Hepatocyte (in vitro differentiated cells): Measurements from ENCODE around the gene CPTP. TPM values are rescaled to one million over a fixed set of nuclear protein-coding genes. Genes with fewer than 3 reads are reported as not detected.

Source experiments
- DNase-seq: peaks from one replicate; pipeline ENCODE4 v3.0.0-alpha.2; 2016; ENCODE audit warnings: low spot score
- H2AFZ ChIP-seq: fragments of 200-600 bp; sonication (generic); 2 replicates; pipeline ENCODE4 v1.6.0; 2016; ENCODE audit warnings: antibody characterized with exemption, mild to moderate bottlenecking
- H3K27ac ChIP-seq: fragments of 200-600 bp; sonication (generic); 2 replicates; pipeline ENCODE4 v1.5.1; 2016; ENCODE audit warnings: mild to moderate bottlenecking
- H3K27me3 ChIP-seq: fragments of 200-600 bp; sonication (generic); 2 replicates; pipeline ENCODE4 v1.6.1; 2016
- H3K36me3 ChIP-seq: fragments of 200-600 bp; sonication (generic); replicated peaks from 2 replicates; pipeline ENCODE4 v1.5.1; 2016; ENCODE audit warnings: low read depth; ENCODE audit not compliant: insufficient read depth
- H3K4me1 ChIP-seq: fragments of 200-600 bp; sonication (generic); 2 replicates; pipeline ENCODE4 v1.5.1; 2016; ENCODE audit warnings: mild to moderate bottlenecking, moderate library complexity; ENCODE audit not compliant: insufficient read depth
- H3K4me2 ChIP-seq: fragments of 200-600 bp; sonication (generic); 2 replicates; pipeline ENCODE4 v1.6.0; 2016
- H3K4me3 ChIP-seq: fragments of 200-600 bp; sonication (generic); 2 replicates; pipeline ENCODE4 v1.5.1; 2016; ENCODE audit warnings: mild to moderate bottlenecking
- H3K79me2 ChIP-seq: fragments of 200-600 bp; sonication (generic); 2 replicates; pipeline ENCODE4 v1.6.0; 2017; ENCODE audit warnings: mild to moderate bottlenecking
- H3K9me2 ChIP-seq: fragments of 200-600 bp; sonication (generic); replicated peaks from 2 replicates; pipeline ENCODE4 v1.6.0; 2017; ENCODE audit warnings: mild to moderate bottlenecking; ENCODE audit not compliant: insufficient read depth
- H3K9me3 ChIP-seq: fragments of 200-600 bp; sonication (generic); 2 replicates; pipeline ENCODE4 v1.5.1; 2016; ENCODE audit warnings: low read depth, mild to moderate bottlenecking
- H4K20me1 ChIP-seq: fragments of 200-600 bp; sonication (generic); 2 replicates; pipeline ENCODE4 v1.6.0; 2016; ENCODE audit warnings: mild to moderate bottlenecking; ENCODE audit not compliant: insufficient read depth, poor library complexity, severe bottlenecking
- EZH2 ChIP-seq: fragments of 200-600 bp; sonication (generic); IDR thresholded peaks from 2 replicates; pipeline ENCODE4 v1.6.1; 2016; ENCODE audit warnings: antibody characterized with exemption, mild to moderate bottlenecking, borderline replicate concordance
- EZH2phosphoT487 ChIP-seq: fragments of 200-600 bp; sonication (generic); IDR thresholded peaks from one replicate; pipeline ENCODE4 v1.6.1; 2018; ENCODE audit warnings: antibody characterized with exemption, mild to moderate bottlenecking, low read depth, moderate library complexity; ENCODE audit not compliant: unreplicated experiment, severe bottlenecking
- whole genome bisulfite sequencing: methylation state at CpG from one replicate; pipeline ENCODE4 v1.1.6; 2016; ENCODE audit warnings: low lambda C conversion rate; ENCODE audit errors: missing lambda C conversion rate; 5-methylcytosine and 5-hydroxymethylcytosine counted together
- polyA plus RNA-seq: library from polyadenylated mRNA; unstranded; fragments of >200 nt; fragmentation: Nextera tagmentation; extraction: Ambion mirVana; gene quantifications from 2 replicates; pipeline ENCODE4 v1.2.1, GENCODE V29; 2016
- total RNA-seq: library from RNA; depleted of rRNA; stranded (reverse); fragments of >200 nt; gene quantifications from 2 replicates; pipeline ENCODE4 v1.2.3, GENCODE V29; 2014
- TF ChIP-seq, protein P1 (sequence below): fragments of 200-600 bp; sonication (generic); IDR thresholded peaks from 2 replicates; pipeline ENCODE4 v1.5.1; 2016; ENCODE audit warnings: antibody characterized with exemption, mild to moderate bottlenecking; ENCODE audit not compliant: poor library complexity

Gene CPTP
- total and polyA plus RNA-seq, 2 experiments from 2014 or later = 12.8 to 45.6 TPM

DNA sequence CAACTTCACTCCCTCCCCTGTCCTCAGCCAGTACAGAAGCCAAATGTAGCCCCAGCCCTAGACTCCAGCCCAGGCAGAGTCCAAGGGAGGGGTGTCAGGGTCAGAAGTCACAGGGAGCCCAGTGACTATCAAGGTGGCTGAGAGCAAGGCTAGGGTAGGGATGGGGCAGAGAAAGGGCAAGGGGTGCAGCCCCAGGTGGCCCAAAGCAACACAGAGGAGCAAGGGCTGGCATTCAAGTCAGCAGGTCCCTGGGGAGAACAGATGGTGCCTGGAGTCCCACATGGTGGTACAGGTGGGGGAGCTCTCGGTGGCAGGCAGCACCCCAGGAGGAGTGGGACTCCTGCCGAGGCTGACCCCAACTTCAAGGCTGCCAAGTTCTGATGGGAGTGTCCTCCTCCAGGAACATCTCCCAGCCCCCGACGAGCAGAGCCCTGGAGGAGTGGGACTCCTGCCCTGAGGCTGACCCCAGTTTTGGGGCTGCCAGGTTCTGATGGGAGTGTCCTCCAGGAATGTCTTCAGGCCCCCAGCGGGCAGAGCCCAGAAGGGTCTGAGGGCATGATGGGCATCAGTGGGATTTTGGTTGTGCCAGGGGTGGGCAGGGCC lies 28.3 kb downstream of the CPTP start:
- Histone ChIP-seq H3K9me3 (no peaks in the 10 kb centered on the region), H3K9me2 (no peaks in the 10 kb centered on the region), H3K4me1 (peaks cover 34% of the 10 kb centered on the region), H3K79me2 (peaks cover 48% of the 10 kb centered on the region), H3K36me3 (no peaks in the 10 kb centered on the region), H3K27me3 (no peaks in the 10 kb centered on the region), H3K4me2 (no peak overlapping the region), H4K20me1 (peaks cover 18% of the 10 kb centered on the region), H2AFZ (no peak overlapping the region), H3K27ac (peak overlapping the region; percentile 20), H3K4me3 (no peak overlapping the region)
- DNase-seq = no peak
- TF ChIP-seq, protein P1, sequence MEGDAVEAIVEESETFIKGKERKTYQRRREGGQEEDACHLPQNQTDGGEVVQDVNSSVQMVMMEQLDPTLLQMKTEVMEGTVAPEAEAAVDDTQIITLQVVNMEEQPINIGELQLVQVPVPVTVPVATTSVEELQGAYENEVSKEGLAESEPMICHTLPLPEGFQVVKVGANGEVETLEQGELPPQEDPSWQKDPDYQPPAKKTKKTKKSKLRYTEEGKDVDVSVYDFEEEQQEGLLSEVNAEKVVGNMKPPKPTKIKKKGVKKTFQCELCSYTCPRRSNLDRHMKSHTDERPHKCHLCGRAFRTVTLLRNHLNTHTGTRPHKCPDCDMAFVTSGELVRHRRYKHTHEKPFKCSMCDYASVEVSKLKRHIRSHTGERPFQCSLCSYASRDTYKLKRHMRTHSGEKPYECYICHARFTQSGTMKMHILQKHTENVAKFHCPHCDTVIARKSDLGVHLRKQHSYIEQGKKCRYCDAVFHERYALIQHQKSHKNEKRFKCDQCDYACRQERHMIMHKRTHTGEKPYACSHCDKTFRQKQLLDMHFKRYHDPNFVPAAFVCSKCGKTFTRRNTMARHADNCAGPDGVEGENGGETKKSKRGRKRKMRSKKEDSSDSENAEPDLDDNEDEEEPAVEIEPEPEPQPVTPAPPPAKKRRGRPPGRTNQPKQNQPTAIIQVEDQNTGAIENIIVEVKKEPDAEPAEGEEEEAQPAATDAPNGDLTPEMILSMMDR = no peak
- no peak for TF ChIP-seq EZH2
- no peak for TF ChIP-seq EZH2phosphoT487
- WGBS = 44% methylated on average over 3 of the region's 5 CpGs

DNA sequence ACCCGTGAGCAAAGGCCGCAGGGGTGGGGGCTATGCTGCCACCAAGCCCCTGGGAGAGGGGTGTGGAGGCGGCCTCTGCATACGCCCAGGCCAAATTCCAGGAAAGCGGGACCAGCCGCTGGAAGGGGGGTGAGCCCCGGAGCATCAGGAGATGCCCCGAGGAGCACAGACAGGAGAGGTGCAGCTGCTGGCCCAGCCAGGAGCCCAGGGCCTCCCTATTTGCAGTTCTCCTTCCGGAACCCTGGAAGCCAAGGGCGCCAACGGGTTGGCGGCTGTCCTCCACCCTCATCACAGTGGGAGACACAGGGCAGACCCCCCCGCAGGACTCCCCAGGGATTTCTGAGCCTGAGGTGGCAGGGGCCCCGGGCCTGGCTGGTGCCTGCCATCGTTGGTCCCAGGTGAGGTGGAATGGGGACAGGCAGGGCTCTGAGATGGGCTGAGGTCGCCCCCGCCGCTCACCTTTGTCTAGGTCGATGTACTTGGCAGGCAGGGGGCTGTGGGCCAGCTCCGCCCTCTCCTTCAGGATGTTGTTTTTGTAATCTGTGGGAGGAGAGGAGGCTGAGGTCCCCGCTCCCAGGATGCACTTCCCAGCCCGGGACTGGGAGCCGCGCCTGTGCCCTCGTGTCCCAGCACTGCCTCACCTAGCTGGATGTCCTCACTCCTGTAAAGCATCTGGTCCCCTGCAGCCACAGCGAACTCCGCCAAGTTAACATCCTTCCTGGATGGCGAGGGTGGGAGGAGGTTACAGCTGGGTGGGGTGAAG lies 29.0 kb downstream of the CPTP start:
- TF ChIP-seq, protein P1 = no peak
- no peak for TF ChIP-seq EZH2phosphoT487
- no peak for TF ChIP-seq EZH2
- peaks cover 29% of the 10 kb centered on the region for H3K4me1 ChIP-seq
- H4K20me1 ChIP-seq = peaks cover 16% of the 10 kb centered on the region
- no peak overlapping the region for H3K4me3 ChIP-seq
- no peaks in the 10 kb centered on the region for H3K36me3 ChIP-seq
- no peaks in the 10 kb centered on the region for H3K9me2 ChIP-seq
- H2AFZ ChIP-seq = no peak overlapping the region
- H3K4me2 ChIP-seq = no peak overlapping the region
- 72% methylated on average over 22 of the region's 28 CpGs for WGBS
- H3K27me3 ChIP-seq = no peaks in the 10 kb centered on the region
- H3K27ac ChIP-seq = no peak overlapping the region
- DNase-seq = no peak
- H3K79me2 ChIP-seq = peaks cover 44% of the 10 kb centered on the region
- no peaks in the 10 kb centered on the region for H3K9me3 ChIP-seq

DNA sequence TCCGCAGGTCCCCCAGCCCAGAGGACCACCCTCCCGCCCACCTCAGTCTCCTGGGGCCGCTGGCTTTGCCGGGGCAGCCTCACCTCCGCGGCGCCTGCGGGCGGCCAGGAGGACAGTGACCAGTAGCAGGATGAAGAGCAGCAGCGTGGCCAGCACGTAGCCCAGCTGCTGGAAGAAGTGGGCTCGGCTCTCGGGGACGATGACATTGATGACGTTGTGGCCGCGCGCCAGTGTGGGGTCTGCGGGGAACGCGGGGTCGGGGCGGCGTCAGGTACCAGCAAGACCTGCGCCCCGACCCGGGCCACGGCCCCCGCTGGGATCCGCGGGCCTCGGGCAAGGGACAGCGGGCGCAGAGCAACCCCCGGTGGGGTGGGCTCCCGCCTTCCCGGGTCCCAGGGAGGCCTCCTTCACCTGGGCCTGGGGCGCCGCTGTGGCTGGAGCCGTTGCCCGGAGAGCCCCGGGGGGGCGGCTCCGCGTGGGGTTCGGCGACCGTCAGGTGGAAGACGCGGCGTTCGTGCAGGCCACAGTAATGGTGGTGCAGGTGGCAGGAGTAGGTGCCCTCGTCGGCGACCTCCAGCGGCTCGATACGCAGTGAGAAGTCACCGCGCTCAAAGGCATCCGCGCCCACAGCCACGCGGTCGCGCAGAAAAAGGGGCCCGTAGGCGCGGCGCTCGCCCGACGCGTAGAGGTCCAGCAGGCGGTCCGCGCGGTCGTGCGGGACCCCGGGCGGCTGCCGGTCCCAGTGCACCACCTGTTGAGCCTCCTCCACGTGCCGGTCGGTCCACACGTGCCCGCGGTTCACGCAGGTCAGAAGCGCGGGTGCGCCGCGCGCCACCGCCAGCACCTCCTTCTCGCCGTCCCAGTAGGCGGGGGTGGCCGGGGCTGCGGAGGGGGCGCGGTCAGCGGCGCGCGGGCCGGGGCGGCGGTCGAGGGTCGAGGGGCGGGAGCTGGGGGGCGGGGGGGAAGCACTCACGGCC lies 30.0 kb downstream of the CPTP start:
- H3K27ac ChIP-seq = no peak overlapping the region
- H3K36me3 ChIP-seq = no peaks in the 10 kb centered on the region
- H3K4me1 ChIP-seq = peaks cover 39% of the 10 kb centered on the region
- no peak for TF ChIP-seq EZH2
- TF ChIP-seq, protein P1 = no peak
- no peak for TF ChIP-seq EZH2phosphoT487
- H3K4me3 ChIP-seq = no peak overlapping the region
- no peaks in the 10 kb centered on the region for H3K9me3 ChIP-seq
- H4K20me1 ChIP-seq = peaks cover 16% of the 10 kb centered on the region
- H3K9me2 ChIP-seq = no peaks in the 10 kb centered on the region
- H3K4me2 ChIP-seq = peak overlapping the region; percentile 90
- 66% methylated on average over 83 of the region's 116 CpGs for WGBS
- H3K27me3 ChIP-seq = no peaks in the 10 kb centered on the region
- DNase-seq = no peak
- H2AFZ ChIP-seq = no peak overlapping the region
- H3K79me2 ChIP-seq = peaks cover 41% of the 10 kb centered on the region
